GM18520 (cell line): ENCODE measurements around the gene KHDC1L.
"Not testable (repeated sequence)": the region's sequence is repeated elsewhere in the genome, so short reads cannot be mapped to it uniquely, and the experiment has no call there.

Experiments
- ATAC-seq: cut with Tn5 transposase; IDR thresholded peaks from one replicate; pipeline ENCODE4 v1.9.1; 2021; ENCODE audit not compliant: unreplicated experiment

The KHDC1L gene, protein sequence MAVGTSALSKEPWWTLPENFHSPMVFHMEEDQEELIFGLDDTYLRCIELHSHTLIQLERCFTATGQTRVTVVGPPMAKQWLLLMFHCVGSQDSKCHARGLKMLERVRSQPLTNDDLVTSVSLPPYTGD

DNA sequence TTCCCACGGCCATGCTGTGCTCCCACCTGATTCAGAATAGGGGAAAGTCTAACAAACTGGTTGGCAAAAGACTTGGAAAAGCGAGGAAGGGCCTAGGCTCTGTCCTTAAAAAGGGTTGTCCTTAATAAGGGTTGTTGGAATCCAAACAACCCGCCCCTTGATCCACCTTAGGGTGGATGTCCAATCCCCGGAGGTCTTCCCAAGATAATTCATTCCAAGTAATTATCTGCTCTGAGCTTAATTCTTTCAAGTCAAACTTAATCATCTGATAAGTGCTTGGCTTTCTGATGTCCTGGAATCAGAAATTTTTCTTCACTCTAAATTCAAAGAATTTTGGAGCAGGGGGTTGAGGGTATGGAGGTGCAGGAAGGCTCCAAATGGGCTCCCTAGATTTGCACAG is at the start of gene KHDC1L:
Gene KHDC1L, minus strand, starts transcription at position 101 of the 400 bp plus-strand sequence. Its CDS starts 88 bp downstream, at position 13.
- ATAC-seq = no peak

DNA sequence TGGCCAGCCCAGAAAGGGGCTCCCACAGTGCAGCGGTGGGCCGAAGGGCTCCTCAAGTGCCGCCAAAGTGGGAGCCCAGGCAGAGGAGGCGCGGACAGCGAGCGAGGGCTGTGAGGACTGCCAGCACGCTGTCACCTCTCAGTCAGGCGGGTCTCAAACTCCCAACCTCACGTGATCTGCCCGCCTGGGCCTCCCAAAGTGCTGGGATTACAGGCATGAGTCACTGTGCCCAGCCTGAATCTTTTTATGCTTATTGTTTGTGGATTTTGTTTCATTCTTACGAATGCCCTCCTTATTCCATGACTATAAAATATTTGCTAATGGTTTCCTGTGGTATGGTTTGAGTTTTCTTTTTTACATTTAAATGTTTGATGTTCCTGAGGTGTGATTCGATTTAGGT is 44.0 kb upstream of the KHDC1L start:
- ATAC-seq = not testable (repeated sequence)

DNA sequence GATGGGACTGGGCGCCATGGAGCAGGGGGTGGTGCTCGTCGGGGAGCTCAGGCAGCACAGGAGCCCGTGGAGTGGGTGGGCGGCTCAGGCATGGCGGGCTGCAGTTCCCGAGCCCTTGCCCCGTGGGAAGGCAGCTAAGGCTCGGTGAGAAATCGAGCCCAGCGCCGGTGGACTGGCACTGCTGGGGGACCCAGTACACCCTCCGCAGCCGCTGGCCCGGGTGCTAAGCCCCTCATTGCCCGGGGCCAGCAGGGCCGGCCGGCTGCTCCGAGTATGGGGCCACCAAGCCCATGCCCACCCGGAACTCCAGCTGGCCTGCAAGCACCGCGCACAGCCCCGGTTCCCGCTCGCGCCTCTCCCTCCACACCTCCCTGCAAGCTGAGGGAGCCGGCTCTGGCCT is 43.6 kb upstream of the KHDC1L start:
- not testable (repeated sequence) for ATAC-seq

DNA sequence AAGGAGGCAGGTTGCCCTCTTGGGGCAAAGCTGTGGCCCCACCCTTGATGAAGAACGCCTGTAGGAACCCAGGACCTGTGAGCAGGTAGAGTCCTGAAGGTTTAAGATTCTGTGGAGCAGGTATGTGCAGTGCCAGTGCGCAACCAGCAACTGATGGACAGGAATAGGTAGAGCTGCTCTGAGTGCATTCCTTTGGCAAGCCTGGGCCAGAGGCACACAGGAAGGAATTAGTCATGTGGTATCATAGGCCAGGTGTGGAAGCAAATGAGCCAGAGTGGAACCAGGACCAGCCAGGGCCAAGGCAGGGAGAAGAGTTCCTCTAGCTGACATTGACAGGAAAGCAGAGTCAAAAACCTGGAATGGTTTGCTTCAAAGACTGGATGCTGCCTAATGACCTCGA is 39.1 kb upstream of the KHDC1L start:
- no peak for ATAC-seq

DNA sequence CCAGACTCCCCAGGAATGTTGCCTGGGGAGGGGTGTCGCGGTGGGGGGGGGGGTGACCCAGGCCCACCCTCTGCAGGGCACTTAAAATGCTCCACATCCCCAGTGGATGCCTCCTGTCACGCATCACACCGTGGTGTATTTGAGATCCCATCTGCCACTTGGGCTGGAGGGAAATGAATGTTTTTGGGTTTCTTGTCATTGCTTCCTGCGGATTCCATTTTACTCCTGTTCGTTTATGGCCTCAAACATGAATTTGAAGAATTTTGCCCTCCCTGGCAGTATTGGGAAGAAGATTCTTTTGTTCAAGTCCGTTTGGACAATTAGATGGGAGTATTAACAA is 38.2 kb upstream of the KHDC1L start:
- ATAC-seq = no peak

DNA sequence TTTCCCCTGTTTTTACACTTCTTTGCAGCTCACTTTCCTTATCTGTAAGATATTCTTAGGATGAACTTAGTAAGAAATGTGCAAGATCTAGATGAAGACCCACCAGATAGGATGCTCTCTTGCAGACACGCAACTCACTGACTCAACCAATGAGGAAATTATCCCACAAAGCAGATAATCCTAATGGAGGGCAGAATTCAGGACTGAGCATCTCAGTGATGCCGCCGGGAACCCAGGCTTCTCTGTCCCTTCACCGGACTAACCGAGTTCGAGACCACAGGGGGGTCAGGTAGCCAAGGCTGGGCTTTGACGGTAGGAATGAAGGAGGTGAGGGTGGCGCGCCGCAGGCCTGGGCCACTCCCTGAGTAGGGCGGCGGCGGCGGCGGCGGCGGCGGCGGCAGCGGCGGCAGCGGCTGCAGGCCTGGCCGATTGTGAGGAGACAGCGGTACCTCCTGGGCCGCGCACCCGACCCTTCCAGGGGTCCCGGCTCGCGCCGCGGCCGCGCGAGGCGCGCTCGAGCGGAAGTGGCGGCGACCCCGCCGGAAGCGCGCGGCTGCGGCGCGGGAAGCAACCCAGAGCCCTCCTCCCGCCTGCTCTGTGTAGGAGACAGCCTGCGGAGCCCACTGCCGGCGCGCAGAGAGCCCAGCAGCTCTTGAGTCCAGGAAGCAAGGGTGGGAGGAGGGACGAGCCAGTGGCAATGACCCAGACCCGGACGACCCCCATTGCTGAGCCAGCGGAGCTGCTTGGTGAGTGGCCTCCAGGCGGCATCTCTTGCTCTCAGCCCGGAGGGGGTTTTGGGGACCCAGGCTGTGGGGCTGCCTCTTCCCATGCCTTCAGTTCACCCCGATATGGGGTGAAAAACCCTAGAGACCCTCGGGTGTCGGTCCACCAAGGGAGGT is 37.6 kb upstream of the KHDC1L start, which contains the start of gene KHDC1:
Gene KHDC1, minus strand, starts transcription at position 526 of the 899 bp plus-strand sequence. CDS start 20,679 bp downstream, outside the sequence.
- ATAC-seq = peak; percentile 90

DNA sequence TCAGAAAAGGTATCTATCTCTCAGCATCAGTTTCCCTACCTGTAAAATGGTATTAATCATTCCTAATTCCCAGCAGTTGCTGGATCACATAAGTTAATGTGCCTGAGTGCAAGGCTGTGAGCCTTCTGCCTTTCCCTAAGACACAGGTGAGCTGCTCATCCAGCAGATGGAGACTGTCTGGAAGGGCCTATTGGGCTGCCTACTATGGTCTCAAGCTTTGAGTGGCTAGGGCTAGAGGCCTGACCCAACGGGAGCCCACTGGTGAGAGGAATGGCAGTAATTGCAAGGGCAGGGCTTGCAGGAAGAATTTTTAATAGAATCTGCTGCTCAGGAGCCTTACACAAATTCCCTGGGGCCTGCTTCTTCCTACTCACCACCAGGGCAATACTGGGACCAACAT is 33.4 kb upstream of the KHDC1L start:
- no peak for ATAC-seq

DNA sequence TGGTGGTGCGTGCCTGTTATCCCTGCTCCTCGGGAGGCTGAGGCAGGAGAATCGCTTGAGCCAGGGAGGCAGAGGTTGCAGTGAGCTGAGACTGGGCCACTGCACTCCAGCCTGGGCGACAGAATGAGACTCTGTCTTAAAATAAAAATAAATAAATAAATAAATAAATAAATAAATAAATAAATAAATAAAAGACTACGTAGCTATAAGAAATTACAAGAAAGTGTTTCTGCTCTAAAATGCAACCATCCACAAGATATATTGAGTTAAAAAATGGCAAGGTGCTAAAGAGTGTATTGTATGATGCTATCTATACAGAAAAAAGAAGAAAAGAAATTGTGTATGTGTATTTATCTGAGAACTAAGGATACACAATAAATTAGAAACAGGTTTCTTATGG is 29.0 kb upstream of the KHDC1L start:
- ATAC-seq = not testable (repeated sequence)

DNA sequence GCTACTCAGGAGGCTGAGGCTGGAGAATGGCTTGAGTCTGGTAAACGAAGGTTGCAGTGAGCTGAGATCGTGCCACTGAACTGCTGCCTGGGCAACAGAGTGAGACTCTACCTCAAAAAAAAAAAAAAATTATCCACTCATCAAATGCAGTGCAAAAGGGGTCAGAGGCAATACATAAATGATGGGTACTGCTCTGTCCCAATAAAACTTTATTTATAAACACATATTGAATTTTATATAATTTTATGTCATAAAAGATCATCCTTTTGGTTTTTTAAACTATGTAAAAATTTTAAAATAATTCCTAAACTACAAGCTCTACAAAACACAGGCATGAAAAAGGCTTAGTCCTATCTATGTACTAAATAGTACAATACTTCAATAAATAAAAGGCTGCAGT is 27.4 kb upstream of the KHDC1L start:
- no peak for ATAC-seq

DNA sequence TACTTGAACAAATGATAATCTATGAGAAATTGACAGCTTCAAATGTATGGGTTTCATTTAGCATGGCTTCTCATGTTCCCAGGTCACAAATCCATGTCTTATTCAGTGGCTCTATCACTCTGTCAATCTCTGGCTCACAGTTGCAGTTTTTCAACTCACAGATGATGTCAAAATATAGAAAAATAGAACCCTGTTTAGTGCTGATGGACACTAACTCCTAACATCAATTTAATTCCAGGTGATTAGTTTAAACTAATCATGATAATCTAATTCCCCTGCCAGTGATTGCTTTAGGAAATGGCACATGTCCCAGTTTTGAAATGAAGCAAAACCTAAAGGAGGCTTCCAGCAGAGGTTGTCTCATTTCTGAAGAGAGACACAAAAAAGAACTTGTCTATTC is 24.7 kb upstream of the KHDC1L start:
- ATAC-seq = no peak

DNA sequence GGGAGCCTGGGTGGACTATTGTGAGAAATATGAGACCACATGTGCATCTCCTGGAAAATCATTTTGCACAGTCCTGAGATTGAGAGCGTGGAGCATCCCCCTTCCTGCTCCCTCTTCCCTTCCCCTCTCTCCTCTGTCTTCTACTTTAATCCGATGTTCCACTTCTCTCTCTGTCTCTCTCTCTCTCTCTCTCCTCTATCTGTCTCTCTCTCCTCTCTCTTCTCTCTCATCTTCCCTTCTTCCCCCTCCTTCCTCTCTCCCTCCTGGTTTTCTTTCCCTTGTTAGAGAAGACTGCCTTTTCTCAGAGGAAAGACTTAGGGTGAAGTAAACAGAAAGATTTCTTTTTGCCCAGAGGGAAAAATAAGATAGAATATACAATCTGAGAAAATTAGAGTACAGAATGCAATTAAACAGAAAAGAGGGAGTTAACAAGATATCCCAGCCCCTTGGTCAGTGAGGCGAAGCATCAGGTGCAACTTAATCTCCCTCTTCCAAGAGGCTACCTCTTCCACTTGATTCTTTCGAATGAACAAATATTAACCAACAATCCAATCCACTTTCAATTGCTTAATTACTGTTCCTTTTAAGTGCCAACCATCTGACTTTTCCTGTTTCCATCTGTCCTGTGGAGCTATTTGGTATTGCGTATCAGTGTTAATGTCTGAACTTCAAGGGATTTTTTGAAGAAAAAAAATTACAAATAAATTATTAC is 23.1 kb upstream of the KHDC1L start:
- ATAC-seq = no peak

DNA sequence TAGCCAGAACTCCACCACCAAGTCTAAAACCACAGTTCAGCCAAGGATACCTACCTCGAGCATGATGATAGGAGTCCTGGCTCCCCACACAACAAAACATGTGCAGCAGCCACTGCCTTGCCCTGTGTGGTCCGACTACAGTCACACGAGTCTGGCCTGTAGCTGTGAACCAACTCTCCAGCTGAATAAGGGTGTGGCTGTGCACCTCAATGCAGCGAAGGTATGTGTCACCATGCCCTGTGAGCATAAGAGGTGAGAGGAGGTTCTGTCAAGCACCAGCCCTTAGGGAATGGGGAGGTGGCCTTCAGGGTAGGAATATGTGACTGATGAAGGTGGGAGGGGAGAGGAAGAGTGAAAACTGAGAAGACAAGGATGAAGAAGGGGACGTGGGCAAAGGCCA is 16.7 kb upstream of the KHDC1L start:
- no peak for ATAC-seq

DNA sequence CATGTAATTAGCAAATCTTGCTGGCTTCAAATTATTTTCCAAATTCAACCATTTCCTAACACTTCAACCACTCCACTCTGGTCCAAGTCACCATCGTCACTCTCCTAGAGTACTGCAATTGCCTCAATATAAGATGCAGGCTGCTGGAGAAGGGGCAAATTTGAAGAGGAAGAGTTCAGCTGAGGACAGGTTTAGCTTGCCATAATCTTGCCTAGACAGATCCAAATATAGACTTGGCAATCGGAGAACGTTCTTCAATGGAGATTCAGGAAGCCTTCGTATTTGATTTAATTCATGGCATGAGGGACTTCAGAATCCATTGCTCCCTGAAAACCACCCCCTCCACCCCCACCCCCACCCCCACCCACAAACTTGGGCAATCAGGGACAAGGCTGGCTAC is 15.4 kb upstream of the KHDC1L start:
- ATAC-seq = no peak

DNA sequence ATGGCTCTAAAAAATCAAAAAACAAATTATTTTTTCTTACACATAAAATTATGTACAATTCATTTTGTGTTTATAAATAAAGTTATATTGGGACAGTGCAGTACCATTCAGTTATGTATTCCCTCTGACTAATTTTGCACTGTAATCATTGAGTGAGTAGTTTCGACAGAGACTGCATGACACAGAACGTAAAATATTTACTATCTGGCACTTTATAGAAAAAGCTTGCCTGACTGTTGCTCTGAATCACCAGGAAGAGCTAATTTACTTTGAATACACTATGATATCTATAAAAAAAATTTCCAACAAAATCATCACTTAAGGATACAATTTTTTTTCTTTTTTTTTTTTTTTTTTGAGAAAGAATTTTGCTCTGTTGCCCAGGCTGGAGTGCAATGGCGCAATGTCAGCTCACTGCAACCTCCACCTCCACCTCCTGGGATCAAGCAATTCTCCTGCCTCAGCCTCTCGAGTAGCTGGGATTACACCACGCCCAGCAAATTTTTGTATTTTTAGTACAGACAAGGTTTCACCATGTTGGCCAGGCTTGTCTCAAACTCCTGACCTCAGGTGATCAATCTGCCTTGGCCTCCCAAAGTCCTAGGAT is 11.0 kb upstream of the KHDC1L start:
- ATAC-seq = no peak

DNA sequence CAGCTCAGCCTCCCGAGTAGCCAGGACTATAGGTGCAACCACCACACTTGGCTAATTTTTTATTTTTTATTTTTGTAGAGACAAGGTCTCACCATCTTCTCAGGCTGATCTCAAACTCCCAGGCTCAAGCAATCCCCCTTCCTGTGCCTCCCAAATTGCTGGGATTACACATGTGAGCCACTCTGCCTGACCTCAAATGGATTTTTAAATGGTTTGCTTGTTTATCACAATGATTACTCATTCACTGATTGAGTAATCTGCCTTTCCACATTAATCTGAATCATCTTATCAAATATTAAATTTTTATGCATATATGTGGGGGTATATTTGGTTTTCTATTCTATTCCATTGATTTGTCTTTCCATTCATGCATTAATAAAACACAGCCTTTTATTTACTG is 9.4 kb upstream of the KHDC1L start:
- ATAC-seq = no peak

DNA sequence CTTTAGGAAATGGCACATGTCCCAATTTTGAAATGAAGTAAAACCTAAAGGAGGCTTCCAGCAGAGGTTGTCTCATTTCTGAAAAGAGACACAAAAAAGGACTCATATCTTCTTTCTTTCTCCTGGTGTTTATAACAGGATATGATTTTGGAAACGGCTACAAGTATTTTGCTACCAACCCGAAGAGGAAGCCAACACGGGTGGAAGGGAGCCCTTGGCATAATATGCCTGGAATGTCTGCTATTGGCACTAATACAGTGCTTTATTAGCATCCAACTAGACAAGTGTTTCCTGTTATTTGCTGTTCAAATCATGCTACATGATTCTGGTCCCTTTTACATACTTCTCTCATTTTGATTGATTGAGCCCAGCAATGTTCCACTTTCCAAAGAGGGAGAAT is 8.7 kb upstream of the KHDC1L start:
- not testable (repeated sequence) for ATAC-seq

DNA sequence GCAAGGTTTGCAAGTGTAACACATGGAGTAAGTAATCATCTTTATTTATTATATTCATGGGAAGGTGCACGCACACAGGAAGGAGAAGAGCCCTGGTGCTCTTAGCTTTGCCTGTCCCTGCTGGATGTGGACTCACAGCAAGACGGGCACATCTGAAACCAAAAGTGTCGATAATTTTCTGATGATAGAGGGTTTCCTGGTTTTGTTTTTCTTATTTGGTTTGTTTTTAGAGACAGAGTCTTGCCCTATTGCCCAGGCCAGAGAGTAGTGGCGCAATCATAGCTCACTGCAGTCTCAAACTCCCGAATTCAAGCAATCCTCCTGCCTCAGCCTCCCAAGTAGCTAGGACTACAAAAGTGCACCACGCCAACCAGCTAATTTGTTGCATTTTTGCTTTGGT is 7.8 kb upstream of the KHDC1L start:
- ATAC-seq = no peak

DNA sequence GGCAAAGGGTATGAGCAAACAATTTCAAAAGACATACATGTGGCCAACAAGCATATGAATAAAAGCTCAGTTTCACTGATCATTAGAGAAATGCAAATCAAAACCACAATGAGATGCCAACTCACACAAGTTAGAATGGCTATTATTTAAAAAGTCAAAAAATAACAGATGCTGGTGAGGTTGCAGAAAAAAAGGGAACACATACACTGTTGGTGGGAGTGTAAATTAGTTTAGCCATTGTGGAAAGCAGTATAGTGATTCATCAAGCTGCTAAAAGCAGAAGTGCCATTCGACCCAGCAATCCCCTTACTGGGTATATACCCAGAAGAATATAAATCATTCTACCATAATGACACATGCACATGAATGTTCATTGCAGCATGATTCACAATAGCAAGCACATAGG is 6.7 kb upstream of the KHDC1L start:
- peak; percentile 96 for ATAC-seq

DNA sequence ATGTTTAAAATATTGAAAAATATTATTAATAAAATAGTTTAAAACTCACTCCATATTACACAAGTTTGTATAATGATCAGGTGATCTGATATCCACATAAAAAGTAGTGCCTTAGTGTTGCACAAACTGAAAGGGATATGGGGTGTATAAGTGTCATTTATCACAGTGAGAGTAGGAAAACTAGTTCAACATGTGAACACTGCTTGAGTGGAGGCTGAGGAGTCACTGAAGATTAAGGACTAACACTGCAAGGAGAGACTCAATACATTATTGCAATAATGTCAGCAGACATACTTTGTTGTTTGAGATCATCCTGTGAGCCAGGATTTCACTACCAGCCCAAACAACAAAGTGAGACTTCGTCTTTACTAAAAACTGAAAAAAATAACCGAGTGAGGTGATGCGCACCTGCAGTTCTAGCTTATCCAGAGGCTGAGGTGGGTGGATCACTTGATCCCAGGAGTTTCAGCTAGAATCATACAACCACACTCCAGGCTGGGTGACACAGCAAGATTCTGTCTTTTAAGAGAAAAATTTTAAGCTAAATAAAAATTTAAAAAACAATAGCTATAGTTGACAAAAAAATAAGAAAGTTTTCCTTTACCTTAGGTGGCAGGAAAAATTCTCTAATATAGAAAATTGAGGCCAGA is 2.4 kb upstream of the KHDC1L start:
- no peak for ATAC-seq

DNA sequence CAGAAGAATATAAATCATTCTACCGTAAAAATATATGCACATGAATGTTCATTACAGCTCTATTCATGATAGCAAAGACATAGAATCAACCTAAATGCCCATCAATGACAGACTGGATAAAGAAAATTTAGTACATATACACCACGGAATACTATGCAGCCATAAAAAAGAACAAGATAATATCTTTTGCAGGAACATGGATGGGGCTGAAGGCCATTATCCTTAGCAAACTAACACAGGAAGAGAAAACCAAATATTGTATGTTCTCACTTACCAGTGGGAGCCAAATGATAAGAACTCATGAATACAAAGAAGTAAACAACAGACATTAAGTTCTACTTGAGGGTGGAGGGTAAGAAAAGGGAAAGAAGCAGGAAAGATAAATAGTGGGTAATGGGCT is 8.4 kb downstream of the KHDC1L start:
- no peak for ATAC-seq

DNA sequence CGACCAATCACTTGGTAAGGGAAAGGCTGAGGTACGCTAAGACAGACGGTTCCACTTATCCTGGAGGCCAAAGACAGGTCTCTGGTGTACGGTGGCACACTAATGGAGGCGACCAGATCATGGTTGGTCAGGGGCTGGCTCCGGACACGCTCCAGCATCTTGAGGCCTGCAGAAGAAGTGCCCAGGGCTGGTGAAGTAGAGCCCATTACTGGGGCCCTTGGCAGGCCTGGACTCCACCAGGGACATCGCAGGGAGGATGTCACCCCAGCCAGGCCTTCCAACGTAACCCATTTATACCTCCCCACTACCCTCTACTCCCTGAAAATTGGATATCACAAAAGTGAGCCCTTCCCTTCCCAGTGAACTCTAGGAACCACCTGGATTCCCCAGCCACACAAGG is 16.2 kb downstream of the KHDC1L start:
- ATAC-seq = no peak
